IMR-90 (cell line): ENCODE results near the gene ASPRV1. TPM values are rescaled to one million over a fixed set of nuclear protein-coding genes. Genes with fewer than 3 reads are reported as not detected.

ENCODE experiments used
- ATAC-seq: fragments of 200-7000 bp; cut with Tn5 transposase; 2 replicates; pipeline ENCODE4 v1.9.1; 2020; ENCODE audit warnings: low read depth, mild to moderate bottlenecking, moderate library complexity
- BruUV-seq: library from RNA; stranded (reverse); fragments of 400-500 nt; replicated peaks from 2 replicates; lab custom pipeline; 2021; lab: Mats Ljungman, UMichigan
- CTCF ChIA-PET: fragments of 300-600 bp; formaldehyde crosslinking; extraction: SDS; loops from one replicate; lab custom pipeline; 2021; ENCODE audit warnings: antibody characterized with exemption; lab: Yijun Ruan, JAX
- POLR2A ChIA-PET: fragments of 300-600 bp; sonication (Branson Sonifier 250); formaldehyde crosslinking; loops from one replicate; lab custom pipeline; 2022; ENCODE audit warnings: antibody characterized with exemption; ENCODE audit not compliant: unreplicated experiment; lab: Charles Lee
- DNase-seq: peaks from one replicate; pipeline ENCODE4 v3.0.0; 2013
- H2AFZ ChIP-seq: replicated peaks from 2 replicates; pipeline ENCODE3; 2013; ENCODE audit warnings: low read length, mild to moderate bottlenecking; ENCODE audit not compliant: poor library complexity
- H2AK5ac ChIP-seq: 2 replicates; pipeline ENCODE4 v1.6.1; 2013; ENCODE audit warnings: low read depth, low read length, inconsistent platforms
- H2AK9ac ChIP-seq: replicated peaks from 2 replicates; pipeline ENCODE3; 2013; ENCODE audit warnings: mild to moderate bottlenecking, low read depth, low read length, moderate library complexity; ENCODE audit not compliant: poor library complexity
- H2BK120ac ChIP-seq: 2 replicates; pipeline ENCODE4 v1.6.1; 2013; ENCODE audit warnings: low read depth, low read length, inconsistent platforms
- H2BK15ac ChIP-seq: 3 replicates; pipeline ENCODE4 v1.6.1; 2013; ENCODE audit warnings: low read depth, low read length, inconsistent platforms
- H2BK20ac ChIP-seq: 2 replicates; pipeline ENCODE4 v1.6.1; 2013; ENCODE audit warnings: low read depth, mild to moderate bottlenecking, inconsistent platforms, low read length, moderate library complexity
- H2BK5ac ChIP-seq: 2 replicates; pipeline ENCODE4 v1.6.1; 2013; ENCODE audit warnings: mild to moderate bottlenecking, low read depth, low read length, inconsistent platforms; ENCODE audit not compliant: poor library complexity, severe bottlenecking
- H3K14ac ChIP-seq: replicated peaks from 2 replicates; pipeline ENCODE4 v1.6.1; 2013; ENCODE audit warnings: low read depth, low read length, inconsistent platforms
- H3K18ac ChIP-seq: 2 replicates; pipeline ENCODE4 v1.6.1; 2013; ENCODE audit warnings: low read depth, low read length, control low read depth
- H3K23ac ChIP-seq: 2 replicates; pipeline ENCODE4 v1.6.1; 2013; ENCODE audit warnings: low read depth, low read length, inconsistent platforms
- H3K27ac ChIP-seq: 2 replicates; pipeline ENCODE4 v1.5.1; 2013; ENCODE audit warnings: mild to moderate bottlenecking, control low read depth, low read length; ENCODE audit not compliant: insufficient read depth
- H3K27me3 ChIP-seq: 2 replicates; pipeline ENCODE4 v1.6.1; 2013; ENCODE audit warnings: low read length; ENCODE audit not compliant: control insufficient read depth, insufficient read depth
- H3K36me3 ChIP-seq: 2 replicates; pipeline ENCODE4 v1.6.1; 2013; ENCODE audit warnings: low read length, mixed read lengths; ENCODE audit not compliant: control insufficient read depth, insufficient read depth
- H3K4ac ChIP-seq: 2 replicates; pipeline ENCODE4 v1.6.1; 2013; ENCODE audit warnings: low read depth, low read length, inconsistent platforms
- H3K4me1 ChIP-seq: 2 replicates; pipeline ENCODE4 v1.6.1; 2013; ENCODE audit warnings: low read length, mixed read lengths; ENCODE audit not compliant: control insufficient read depth, insufficient read depth
- H3K4me2 ChIP-seq: 2 replicates; pipeline ENCODE4 v1.6.1; 2013; ENCODE audit warnings: low read depth, mild to moderate bottlenecking, control low read depth, low read length, moderate library complexity
- H3K4me3 ChIP-seq: 2 replicates; pipeline ENCODE4 v1.5.1; 2013; ENCODE audit warnings: low read depth, mild to moderate bottlenecking, control low read depth, low read length, moderate library complexity; ENCODE audit not compliant: insufficient read depth
- H3K56ac ChIP-seq: 2 replicates; pipeline ENCODE4 v1.6.1; 2013; ENCODE audit warnings: low read length, inconsistent platforms; ENCODE audit not compliant: insufficient read depth; ENCODE audit errors: extremely low read depth
- H3K79me1 ChIP-seq, 2 experiments: 2 replicates each; pipeline ENCODE4 v1.6.1; 2013; ENCODE audit warnings: low read length in 2 of 2, inconsistent platforms in 1 of 2, low read depth in 1 of 2
- H3K9ac ChIP-seq: 2 replicates; pipeline ENCODE4 v1.6.1; 2013; ENCODE audit warnings: low read depth, low read length, control low read depth
- H3K9me1 ChIP-seq: 2 replicates; pipeline ENCODE4 v1.6.1; 2013; ENCODE audit warnings: low read length, inconsistent platforms; ENCODE audit not compliant: insufficient read depth
- H3K9me3 ChIP-seq: 2 replicates; pipeline ENCODE4 v1.6.1; 2013; ENCODE audit warnings: low read length; ENCODE audit not compliant: control insufficient read depth, insufficient read depth
- H4K20me1 ChIP-seq: 2 replicates; pipeline ENCODE4 v1.6.1; 2013; ENCODE audit warnings: low read length, inconsistent platforms; ENCODE audit not compliant: insufficient read depth
- H4K5ac ChIP-seq: 2 replicates; pipeline ENCODE4 v1.6.1; 2013; ENCODE audit warnings: mild to moderate bottlenecking, low read depth, low read length, control low read depth
- H4K8ac ChIP-seq, 2 experiments: 2 replicates each; pipeline ENCODE4 v1.6.1; 2013; ENCODE audit warnings: low read depth in 2 of 2, low read length in 2 of 2, control low read depth in 1 of 2, inconsistent platforms in 1 of 2
- H4K91ac ChIP-seq: 2 replicates; pipeline ENCODE4 v1.6.1; 2013; ENCODE audit warnings: low read depth, low read length, inconsistent platforms; ENCODE audit not compliant: insufficient read depth
- CHD1 ChIP-seq: IDR thresholded peaks from 2 replicates; pipeline ENCODE4 v1.6.1; 2012; ENCODE audit warnings: low read depth, low read length, improper control_type of control experiment
- FOS ChIP-seq: fragments of 150-350 bp; IDR thresholded peaks from 2 replicates; pipeline ENCODE4 v1.6.1; 2016; ENCODE audit warnings: low read depth, low read length
- MXI1 ChIP-seq: IDR thresholded peaks from 2 replicates; pipeline ENCODE4 v1.6.1; 2012; ENCODE audit warnings: low read depth, mild to moderate bottlenecking, low read length, moderate library complexity, borderline replicate concordance
- RAD21 ChIP-seq: IDR thresholded peaks from 2 replicates; pipeline ENCODE4 v1.6.1; 2012; ENCODE audit warnings: low read length, improper control_type of control experiment
- RFX5 ChIP-seq: IDR thresholded peaks from 2 replicates; pipeline ENCODE4 v1.8.0; 2012; ENCODE audit warnings: low read depth, mild to moderate bottlenecking, low read length, moderate library complexity
- WGBS, 2 experiments: methylation state at CpG; one replicate each; pipeline versions ENCODE4 v1.1.5 to v1.1.7; 2013; ENCODE audit warnings: missing lambda C conversion rate in 2 of 2; ENCODE audit not compliant: insufficient read length in 1 of 2; ENCODE audit errors: extremely low coverage in 2 of 2; 5-methylcytosine and 5-hydroxymethylcytosine counted together
- dilution Hi-C: fragments of 300-500 bp; cut with HindIII; formaldehyde crosslinking; loops from one replicate; pipeline ENCODE4 v1.14.3; 2018; ENCODE audit warnings: low sequenced_read_pairs; ENCODE audit not compliant: unreplicated experiment
- in situ Hi-C: fragments of 300-500 bp; cut with MboI; formaldehyde crosslinking; loops from 3 replicates; pipeline ENCODE4 v1.14.3; 2019; ENCODE audit warnings: low sequenced_read_pairs, inconsistent platforms, mixed read lengths
- intact Hi-C: fragments of 100-400 bp; cut with micrococcal nuclease; formaldehyde crosslinking; loops from 2 replicates; pipeline ENCODE4 v1.10.0; 2022
- polyA plus RNA-seq, 3 experiments: library from polyadenylated mRNA; depleted of rRNA; stranded (reverse); fragments of >200 nt; gene quantifications; 2 replicates each; pipeline ENCODE4 v1.2.3, GENCODE V29; 2012; ENCODE audit warnings: low replicate concordance in 1 of 3
- total RNA-seq: library from RNA; depleted of rRNA; stranded (reverse); fragments of >200 nt; gene quantifications from 2 replicates; pipeline ENCODE4 v1.2.3, GENCODE V29; 2012
- TF ChIP-seq, protein P1 (sequence below): fragments of 150-350 bp; IDR thresholded peaks from 2 replicates; pipeline ENCODE4 v1.6.1; 2016; ENCODE audit warnings: low read depth, mild to moderate bottlenecking, low read length, moderate library complexity, borderline replicate concordance
- TF ChIP-seq, protein P2 (sequence below): fragments of 150-350 bp; IDR thresholded peaks from 2 replicates; pipeline ENCODE4 v1.6.1; 2017; ENCODE audit warnings: mild to moderate bottlenecking, antibody characterized with exemption, low read length, low read depth

ASPRV1 gene
- total and polyA plus RNA-seq, 2 of the 4 experiments (the other 2 are of a cell fraction): 0.14 to 0.18 TPM

DNA sequence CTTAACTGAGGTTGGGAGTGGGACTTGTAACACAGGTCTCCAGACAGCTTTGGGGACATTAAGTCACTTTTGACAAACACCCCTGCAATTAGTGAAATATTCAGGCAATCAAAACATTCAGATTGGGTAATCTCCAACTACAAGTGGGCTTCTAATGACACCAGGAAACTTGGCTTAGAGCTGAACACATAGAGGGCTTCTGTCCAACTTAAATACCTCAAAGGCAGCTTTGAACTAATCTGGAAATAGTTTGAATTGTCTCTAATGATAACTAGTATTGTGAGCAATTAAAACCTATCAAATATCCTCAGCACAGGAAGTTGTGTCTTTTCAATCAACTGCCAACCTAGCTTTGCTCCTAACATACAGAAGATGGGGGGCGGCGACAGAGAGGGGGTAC, 5.1 kb upstream of the ASPRV1 start:
- Histone ChIP-seq H3K18ac (no peak overlapping the region), H4K20me1 (no peaks in the 10 kb centered on the region), H3K9ac (no peak overlapping the region), H4K5ac (no peak overlapping the region), H2BK5ac (no peak overlapping the region), H3K56ac (no peak overlapping the region), H3K9me3 (no peaks in the 10 kb centered on the region), H2AK9ac (no peak overlapping the region), H3K4me1 (no peaks in the 10 kb centered on the region), H3K4ac (no peak overlapping the region), H2BK15ac (no peak overlapping the region), H2BK120ac (no peak overlapping the region), H3K23ac (no peak overlapping the region), H3K27me3 (peaks cover 8% of the 10 kb centered on the region; the same call in 1 of the 2 replicates), H2AFZ (no peak overlapping the region), H4K91ac (no peak overlapping the region), H4K8ac (no peak overlapping the region), H3K14ac (no peak overlapping the region), H3K79me1 (no peaks in the 10 kb centered on the region), H2AK5ac (no peak overlapping the region), H3K9me1 (no peaks in the 10 kb centered on the region), H3K4me2 (no peak overlapping the region), H3K27ac (no peak overlapping the region), H3K4me3 (no peak overlapping the region), H3K36me3 (no peaks in the 10 kb centered on the region), H2BK20ac (no peak overlapping the region)
- DNase-seq (no peak), ATAC-seq (no peak)
- dilution Hi-C loops (no loop called here), intact Hi-C loops (no loop called here), in situ Hi-C loops (no loop called here)
- TF ChIP-seq, protein P1, sequence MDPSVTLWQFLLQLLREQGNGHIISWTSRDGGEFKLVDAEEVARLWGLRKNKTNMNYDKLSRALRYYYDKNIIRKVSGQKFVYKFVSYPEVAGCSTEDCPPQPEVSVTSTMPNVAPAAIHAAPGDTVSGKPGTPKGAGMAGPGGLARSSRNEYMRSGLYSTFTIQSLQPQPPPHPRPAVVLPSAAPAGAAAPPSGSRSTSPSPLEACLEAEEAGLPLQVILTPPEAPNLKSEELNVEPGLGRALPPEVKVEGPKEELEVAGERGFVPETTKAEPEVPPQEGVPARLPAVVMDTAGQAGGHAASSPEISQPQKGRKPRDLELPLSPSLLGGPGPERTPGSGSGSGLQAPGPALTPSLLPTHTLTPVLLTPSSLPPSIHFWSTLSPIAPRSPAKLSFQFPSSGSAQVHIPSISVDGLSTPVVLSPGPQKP: no peak
- no peak for TF ChIP-seq FOS
- TF ChIP-seq, protein P2, sequence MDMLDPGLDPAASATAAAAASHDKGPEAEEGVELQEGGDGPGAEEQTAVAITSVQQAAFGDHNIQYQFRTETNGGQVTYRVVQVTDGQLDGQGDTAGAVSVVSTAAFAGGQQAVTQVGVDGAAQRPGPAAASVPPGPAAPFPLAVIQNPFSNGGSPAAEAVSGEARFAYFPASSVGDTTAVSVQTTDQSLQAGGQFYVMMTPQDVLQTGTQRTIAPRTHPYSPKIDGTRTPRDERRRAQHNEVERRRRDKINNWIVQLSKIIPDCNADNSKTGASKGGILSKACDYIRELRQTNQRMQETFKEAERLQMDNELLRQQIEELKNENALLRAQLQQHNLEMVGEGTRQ: no peak
- TF ChIP-seq CHD1: no peak
- TF ChIP-seq RFX5: no peak
- TF ChIP-seq RAD21: no peak
- no peak for TF ChIP-seq MXI1
- BruUV-seq: no TSS peak
- no CpG with 5 or more reads among the region's 2 CpGs for WGBS, 2 experiments
- POLR2A ChIA-PET: no interaction called here
- CTCF ChIA-PET: no interaction called here
